Measurements from ENCODE around the gene SRSF2. TPM values are rescaled to one million over a fixed set of nuclear protein-coding genes. Genes with fewer than 3 reads are reported as not detected.

SRSF2 gene
- total RNA-seq, 2 experiments from 2014 or later, result 241 to 263 TPM

GRCh38 chr17:76690596-76691280 lies 46.4 kb downstream of the SRSF2 start:
- H3K9me3 Mint-ChIP-seq, result no peaks in the 10 kb centered on the region
- CTCF ChIA-PET, result interaction anchor here (0.6 to 2.4 kb wide), 3 partner anchors 9 to 303 kb away, joined by 3 to 7 read pairs (median 3); no protein-coding TSS in a partner anchor
- no peaks in the 10 kb centered on the region for H3K27me3 Mint-ChIP-seq (ENCODE audit: low read depth)
- intact Hi-C loops (cut with micrococcal nuclease), result no loop called here
- no peaks in the 10 kb centered on the region for H3K36me3 Mint-ChIP-seq (ENCODE audit: low read depth)
- no peak for DNase-seq
- H3K27ac Mint-ChIP-seq, result no peak overlapping the region
- H3K4me1 Mint-ChIP-seq (ENCODE audit: low read depth), result no peaks in the 10 kb centered on the region
- no peak overlapping the region for H3K4me3 Mint-ChIP-seq

DNA sequence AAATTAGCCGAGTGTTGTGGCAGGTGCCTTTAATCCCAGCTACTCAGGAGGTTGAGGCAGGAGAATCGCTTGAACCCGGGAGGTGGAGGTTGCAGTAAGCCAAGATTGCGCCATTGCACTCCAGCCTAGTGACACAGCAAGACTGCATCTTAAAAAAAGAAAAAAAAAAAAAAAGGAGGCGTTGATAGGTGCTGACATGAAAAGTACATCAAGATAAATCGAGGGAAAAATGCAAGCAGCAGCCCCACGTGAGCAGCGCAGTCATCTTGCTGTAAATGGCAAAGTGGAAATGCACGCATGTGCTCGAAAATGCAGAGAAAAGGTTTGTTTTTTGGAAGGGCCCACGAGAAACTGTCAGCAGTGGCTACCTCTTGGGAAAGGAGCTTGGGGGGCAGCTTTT lies 47.3 kb downstream of the SRSF2 start:
- Mint-ChIP-seq H3K4me1 (ENCODE audit: low read depth) (no peaks in the 10 kb centered on the region), H3K27me3 (ENCODE audit: low read depth) (no peaks in the 10 kb centered on the region), H3K4me3 (no peak overlapping the region), H3K9me3 (no peaks in the 10 kb centered on the region), H3K27ac (no peak overlapping the region), H3K36me3 (ENCODE audit: low read depth) (no peaks in the 10 kb centered on the region)
- intact Hi-C loops (cut with micrococcal nuclease), result no loop called here
- CTCF ChIA-PET, result interaction anchor here (1.0 kb wide), 1 partner anchor 26 kb away, joined by 3 read pairs; no protein-coding TSS in a partner anchor
- no peak for DNase-seq

- DNase-seq, result no peak
- CTCF ChIA-PET, result no interaction called here
- Mint-ChIP-seq H3K9me3 (no peaks in the 10 kb centered on the region), H3K4me1 (ENCODE audit: low read depth) (no peaks in the 10 kb centered on the region), H3K36me3 (ENCODE audit: low read depth) (no peaks in the 10 kb centered on the region), H3K4me3 (no peak overlapping the region), H3K27ac (no peak overlapping the region), H3K27me3 (ENCODE audit: low read depth) (no peaks in the 10 kb centered on the region)
- intact Hi-C loops (cut with micrococcal nuclease), result no loop called here
Observed at GRCh38 chr17:76688165-76688622, 48.9 kb downstream of the SRSF2 start.

GRCh38 chr17:76687298-76688164 lies 49.6 kb downstream of the SRSF2 start:
- CTCF ChIA-PET, result no interaction called here
- intact Hi-C loops (cut with micrococcal nuclease), result no loop called here
- Mint-ChIP-seq H3K4me3 (no peak overlapping the region), H3K9me3 (no peaks in the 10 kb centered on the region), H3K27ac (no peak overlapping the region), H3K36me3 (ENCODE audit: low read depth) (no peaks in the 10 kb centered on the region), H3K27me3 (ENCODE audit: low read depth) (no peaks in the 10 kb centered on the region), H3K4me1 (ENCODE audit: low read depth) (no peaks in the 10 kb centered on the region)
- DNase-seq, result no peak

DNA sequence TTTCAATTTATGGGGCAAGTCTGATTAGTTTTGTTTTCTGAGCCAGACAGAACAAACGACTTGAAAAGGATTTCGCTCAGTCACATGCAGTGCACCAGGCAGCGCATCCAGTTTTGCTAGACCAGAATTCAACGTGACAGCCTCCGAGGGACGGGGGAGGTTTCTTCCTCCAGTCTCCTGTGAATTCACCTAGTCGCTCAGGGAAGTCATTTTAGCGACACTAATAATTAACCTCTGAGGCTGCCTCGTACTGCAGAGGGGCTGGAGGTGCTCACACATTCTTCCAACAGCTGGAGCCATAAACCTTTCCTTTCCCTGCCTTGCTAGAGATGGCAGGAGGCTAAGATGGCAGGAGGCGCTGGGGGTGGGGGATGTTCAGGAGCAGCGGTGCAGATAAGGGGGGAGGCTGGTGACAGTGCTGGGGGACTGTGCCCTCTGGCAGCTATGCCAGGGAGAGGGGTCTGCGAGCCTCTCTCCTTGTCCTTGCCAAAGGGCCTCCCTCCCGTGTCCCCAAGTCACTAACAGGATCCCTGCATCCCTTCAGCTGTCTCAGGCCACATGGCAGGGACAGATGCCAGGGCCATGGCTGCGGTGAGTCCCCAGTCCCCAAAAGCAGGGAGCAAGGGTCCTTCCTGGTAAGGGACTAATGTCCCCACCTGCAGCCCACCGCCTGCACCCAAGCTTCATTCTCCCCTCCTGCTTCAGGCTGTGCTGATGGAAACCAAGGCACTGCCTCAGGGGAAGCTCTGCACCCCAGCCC lies 50.4 kb downstream of the SRSF2 start:
- CTCF ChIA-PET, result no interaction called here
- H3K27ac Mint-ChIP-seq, result no peak overlapping the region
- intact Hi-C loops (cut with micrococcal nuclease), result no loop called here

DNA sequence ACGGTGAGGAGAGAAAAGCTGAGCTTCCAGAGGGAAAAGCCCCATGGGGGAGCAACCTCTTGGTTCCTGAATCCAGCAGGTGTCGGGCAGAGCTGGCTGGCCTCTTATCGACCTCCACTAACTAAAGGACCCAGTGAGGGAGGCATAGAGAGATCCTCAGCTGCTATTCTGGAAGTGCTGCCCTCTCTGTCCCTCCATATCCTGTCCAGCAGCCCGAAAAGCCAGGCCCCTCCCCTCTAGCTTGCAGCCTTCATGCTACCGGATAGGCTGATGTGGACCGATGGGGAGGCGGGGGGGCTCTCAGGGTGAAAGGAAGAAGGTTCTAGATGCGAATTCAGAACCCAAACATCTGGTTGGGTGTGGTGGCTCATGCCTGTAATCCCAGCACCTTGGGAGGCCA lies 51.3 kb downstream of the SRSF2 start:
- no peak overlapping the region for H3K27ac Mint-ChIP-seq
- intact Hi-C loops (cut with micrococcal nuclease), result no loop called here
- H3K4me1 Mint-ChIP-seq (ENCODE audit: low read depth), result no peaks in the 10 kb centered on the region

More for the DNA sequence above, 50.4 kb downstream of the SRSF2 start:
- no peak for DNase-seq
- Mint-ChIP-seq H3K9me3 (no peaks in the 10 kb centered on the region), H3K4me3 (no peak overlapping the region), H3K4me1 (ENCODE audit: low read depth) (no peaks in the 10 kb centered on the region), H3K36me3 (ENCODE audit: low read depth) (no peaks in the 10 kb centered on the region), H3K27me3 (ENCODE audit: low read depth) (no peaks in the 10 kb centered on the region)

DNA sequence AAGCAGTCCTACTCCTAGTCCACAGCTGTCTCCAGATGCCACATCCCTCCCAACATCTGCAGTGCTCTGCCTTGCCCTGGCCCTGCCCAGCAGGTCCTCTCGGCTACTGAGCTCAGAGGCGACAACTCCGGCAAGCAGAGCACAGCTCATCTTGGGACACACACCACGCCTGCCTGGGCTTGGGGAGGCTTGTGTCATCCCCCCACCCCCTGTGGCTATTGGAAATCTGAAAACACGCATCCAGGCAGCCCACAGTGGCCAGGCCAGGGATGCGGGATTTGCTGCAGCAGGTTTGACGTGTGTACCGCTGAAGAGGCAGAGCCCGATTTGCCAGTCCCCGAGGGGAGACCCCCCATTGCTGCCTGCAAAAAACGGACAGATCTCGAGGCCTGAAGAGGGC lies 51.8 kb downstream of the SRSF2 start:
- Mint-ChIP-seq H3K9me3 (no peaks in the 10 kb centered on the region), H3K4me1 (ENCODE audit: low read depth) (no peaks in the 10 kb centered on the region), H3K4me3 (no peak overlapping the region), H3K27me3 (ENCODE audit: low read depth) (no peaks in the 10 kb centered on the region), H3K36me3 (ENCODE audit: low read depth) (no peaks in the 10 kb centered on the region), H3K27ac (no peak overlapping the region)
- intact Hi-C loops (cut with micrococcal nuclease), result no loop called here
- DNase-seq, result no peak
- CTCF ChIA-PET, result interaction anchor here (1.1 to 1.2 kb wide), 2 partner anchors 61 to 162 kb away, joined by 3 to 4 read pairs; no protein-coding TSS in a partner anchor

More for the DNA sequence above, 51.3 kb downstream of the SRSF2 start:
- no peak for DNase-seq
- H3K27me3 Mint-ChIP-seq (ENCODE audit: low read depth), result no peaks in the 10 kb centered on the region
- H3K4me3 Mint-ChIP-seq, result no peak overlapping the region
- no peaks in the 10 kb centered on the region for H3K36me3 Mint-ChIP-seq (ENCODE audit: low read depth)
- CTCF ChIA-PET, result interaction anchor here (1.1 kb wide), 1 partner anchor 62 kb away, joined by 4 read pairs; no protein-coding TSS in a partner anchor
- no peaks in the 10 kb centered on the region for H3K9me3 Mint-ChIP-seq

- CTCF ChIA-PET, result interaction anchor here (1.1 to 1.2 kb wide), 2 partner anchors 61 to 162 kb away, joined by 3 to 4 read pairs; no protein-coding TSS in a partner anchor
- H3K4me1 Mint-ChIP-seq (ENCODE audit: low read depth), result no peaks in the 10 kb centered on the region
- H3K27ac Mint-ChIP-seq, result no peak overlapping the region
- no peaks in the 10 kb centered on the region for H3K27me3 Mint-ChIP-seq (ENCODE audit: low read depth)
- no peak for DNase-seq
- intact Hi-C loops (cut with micrococcal nuclease), result no loop called here
- no peaks in the 10 kb centered on the region for H3K36me3 Mint-ChIP-seq (ENCODE audit: low read depth)
- no peaks in the 10 kb centered on the region for H3K9me3 Mint-ChIP-seq
- H3K4me3 Mint-ChIP-seq, result no peak overlapping the region
Observed at GRCh38 chr17:76684756-76685155, 52.4 kb downstream of the SRSF2 start.

Small RNA genes within 50 kb of the gene (microRNA-seq; reads per million reads assigned to microRNA genes)
- gene MIR636 (ENCODE audit: borderline microRNAs expressed, borderline replicate concordance), result 3.3 reads per million

Other genes starting within 250 kb of the SRSF2 start
- gene RHBDF2, start 235.9 kb downstream of the SRSF2 start, total RNA-seq, result 10 to 100 TPM; 13.3 to 13.4 TPM
- gene CYGB, start 199.6 kb downstream of the SRSF2 start, total RNA-seq, result not detected
- not detected for gene PRCD, start 197.3 kb downstream of the SRSF2 start, total RNA-seq
- not detected for gene ST6GALNAC2, start 151.5 kb downstream of the SRSF2 start, total RNA-seq
- gene ST6GALNAC1, start 93.6 kb downstream of the SRSF2 start, total RNA-seq, result 1 to 10 TPM; 1.1 to 1.3 TPM
- gene MXRA7, start 26.4 kb downstream of the SRSF2 start, total RNA-seq, result 1 to 10 TPM; 3.8 to 4.2 TPM
- 10 to 100 TPM; 33.0 to 33.6 TPM for gene JMJD6, start 10.7 kb downstream of the SRSF2 start, total RNA-seq
- 10 to 100 TPM; 18.9 to 20.0 TPM for gene METTL23, start 10.5 kb downstream of the SRSF2 start, total RNA-seq
- gene MFSD11, start 788 bp upstream of the SRSF2 start, total RNA-seq, result 10 to 100 TPM; 15.0 to 15.8 TPM
- under 1 TPM in 1 of 2 experiments, not detected in 1; 0.19 TPM for gene MGAT5B, start 131.1 kb upstream of the SRSF2 start, total RNA-seq